HT1080 (cell line): ENCODE results near the gene SARM1. TPM values are rescaled to one million over a fixed set of nuclear protein-coding genes. Genes with fewer than 3 reads are reported as not detected.
"Not testable (repeated sequence)": the region's sequence is repeated elsewhere in the genome, so short reads cannot be mapped to it uniquely, and the experiment has no call there.

ENCODE experiments used
- DNase-seq: peaks from one replicate; pipeline ENCODE4 v3.0.0-alpha.2; 2015; ENCODE audit warnings: low read depth
- total RNA-seq: library from RNA; depleted of rRNA; stranded (reverse); fragments of >200 nt; shearing (Covaris generic); gene quantifications from 2 replicates; pipeline ENCODE4 v1.2.3, GENCODE V29; 2014; rRNA removed

The SARM1 gene
- total RNA-seq, 1 experiment from 2014 or later = 10.9 TPM

DNA sequence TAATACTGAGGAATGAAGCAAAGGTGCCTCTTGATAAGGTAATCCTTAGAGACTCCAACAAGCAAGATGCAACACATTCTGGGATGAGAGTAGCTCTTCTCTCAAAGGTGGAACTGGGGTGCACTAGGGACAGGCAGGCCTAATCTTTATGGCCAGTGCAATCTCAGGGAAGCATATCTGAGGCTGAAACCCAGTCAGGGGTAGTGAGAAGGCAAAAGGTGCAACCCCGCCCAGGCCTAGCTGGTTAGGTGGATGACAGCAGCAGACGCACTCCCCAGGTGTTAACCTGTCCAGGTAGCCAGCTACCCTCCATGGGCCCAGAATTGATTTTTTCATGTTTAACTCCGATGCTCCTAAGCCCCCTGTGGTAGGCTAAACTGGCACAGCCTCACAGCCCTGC lies 44.4 kb downstream of the SARM1 start:
- DNase-seq = no peak

DNA sequence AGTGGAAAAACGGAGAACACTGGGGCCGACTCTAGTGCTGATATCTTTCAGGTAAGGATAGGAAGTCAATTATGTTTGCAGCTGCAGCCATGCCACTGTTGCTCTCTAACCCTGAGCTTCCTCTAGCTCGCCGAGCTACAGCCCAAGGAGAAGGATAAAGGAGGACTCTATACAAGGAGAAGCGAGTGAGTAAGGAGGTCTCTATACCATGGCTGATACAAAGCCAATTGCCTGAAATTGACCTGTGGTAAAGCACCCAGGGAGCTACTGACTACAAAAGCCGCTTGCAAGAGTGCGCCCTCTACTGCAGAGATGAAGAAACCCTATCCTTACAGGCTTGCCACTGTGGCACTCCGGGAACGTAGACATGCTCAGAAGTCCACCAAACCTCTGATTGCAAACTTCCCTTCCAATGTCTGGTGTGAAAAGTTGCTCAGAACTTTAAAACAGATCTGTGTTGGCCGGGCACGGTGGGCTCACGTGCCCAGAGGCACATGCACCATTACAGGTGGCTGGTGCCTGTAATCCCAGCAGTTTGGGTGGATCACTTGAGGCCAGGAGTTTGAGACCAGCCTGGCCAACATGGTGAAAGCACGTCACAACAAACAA lies 45.3 kb downstream of the SARM1 start:
- peak; percentile 47 for DNase-seq

DNA sequence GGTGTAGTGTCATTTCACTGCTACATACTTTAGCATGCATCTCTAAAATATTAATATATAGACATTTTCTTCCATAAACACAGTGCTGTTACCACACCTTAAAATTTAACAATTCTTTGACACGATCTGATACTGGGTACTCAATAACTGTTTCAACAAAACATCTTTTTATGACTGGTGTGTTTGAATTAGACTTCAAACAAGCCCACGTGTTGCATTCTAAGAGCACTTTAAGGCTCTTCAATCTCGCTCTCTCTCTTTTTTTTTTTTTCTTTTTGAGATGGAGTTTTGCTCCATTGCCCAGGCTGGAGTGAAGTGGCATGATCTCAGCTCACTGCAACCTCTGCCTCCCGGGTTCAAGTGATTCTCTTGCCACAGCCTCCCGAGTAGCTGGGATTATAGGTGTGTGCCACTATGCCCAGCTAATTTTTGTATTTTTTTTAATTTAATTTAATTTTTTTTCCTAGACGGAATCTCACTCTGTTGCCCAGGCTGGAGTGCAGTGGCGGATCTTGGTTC lies 50.4 kb downstream of the SARM1 start:
- DNase-seq = no peak

DNA sequence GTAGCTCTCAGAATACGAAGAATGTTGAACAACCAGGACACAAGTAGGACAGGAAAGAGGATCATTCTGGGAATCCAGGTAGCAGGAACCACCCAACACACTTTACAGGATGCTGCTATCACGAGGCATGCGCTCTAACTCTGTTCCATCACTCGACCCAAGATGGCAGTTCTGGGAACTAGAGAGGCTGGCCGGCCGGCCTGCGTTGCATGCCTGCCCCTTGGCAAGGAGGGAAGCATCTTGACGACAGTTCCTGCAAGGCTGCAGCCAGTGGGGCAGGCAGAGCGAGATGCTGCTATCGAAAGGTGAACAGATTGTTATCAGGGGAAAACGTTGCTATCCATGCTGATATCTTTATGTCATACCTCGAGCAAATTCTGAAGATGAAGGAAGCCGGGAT lies 53.7 kb downstream of the SARM1 start:
- DNase-seq = no peak

DNA sequence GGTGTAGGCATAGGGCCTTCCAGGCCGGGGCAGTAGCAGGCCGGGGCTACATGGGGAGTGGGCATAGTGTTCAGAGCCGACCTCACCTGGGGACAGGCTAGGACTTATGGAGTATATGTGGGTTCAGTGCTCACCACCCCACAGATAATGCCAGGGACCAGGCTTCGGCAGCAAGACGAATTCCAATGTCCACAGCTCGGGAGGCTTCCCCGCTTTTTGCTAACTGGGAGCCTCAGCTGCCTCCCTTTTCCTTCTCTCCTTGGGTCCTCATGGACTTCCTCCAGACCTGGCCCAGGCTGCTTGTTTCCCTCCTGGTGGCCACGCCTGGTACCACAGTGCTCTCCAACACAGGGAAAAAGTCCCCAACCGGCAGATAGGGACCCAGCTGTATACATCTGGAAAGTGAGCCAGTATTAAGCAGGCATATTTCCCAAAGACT lies 54.6 kb downstream of the SARM1 start:
- no peak for DNase-seq

DNA sequence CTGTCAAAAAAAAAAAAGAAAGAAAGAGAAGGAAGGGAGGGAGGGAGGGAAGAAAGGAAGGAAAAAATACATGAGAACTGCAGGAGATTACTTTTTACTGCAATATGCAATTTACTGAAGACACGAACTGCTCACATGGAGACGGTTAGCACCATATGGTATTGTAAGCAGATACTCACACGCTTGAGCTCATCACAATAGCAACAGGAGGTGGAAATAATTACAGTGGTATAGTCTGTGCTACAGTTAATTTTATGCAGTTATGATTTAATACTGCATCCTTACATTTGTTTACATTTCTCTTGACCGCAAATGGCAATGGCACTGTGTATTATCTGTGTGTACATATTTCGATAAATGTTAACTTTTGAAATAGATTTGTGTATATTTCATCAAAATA lies 55.9 kb downstream of the SARM1 start:
- DNase-seq = no peak

DNA sequence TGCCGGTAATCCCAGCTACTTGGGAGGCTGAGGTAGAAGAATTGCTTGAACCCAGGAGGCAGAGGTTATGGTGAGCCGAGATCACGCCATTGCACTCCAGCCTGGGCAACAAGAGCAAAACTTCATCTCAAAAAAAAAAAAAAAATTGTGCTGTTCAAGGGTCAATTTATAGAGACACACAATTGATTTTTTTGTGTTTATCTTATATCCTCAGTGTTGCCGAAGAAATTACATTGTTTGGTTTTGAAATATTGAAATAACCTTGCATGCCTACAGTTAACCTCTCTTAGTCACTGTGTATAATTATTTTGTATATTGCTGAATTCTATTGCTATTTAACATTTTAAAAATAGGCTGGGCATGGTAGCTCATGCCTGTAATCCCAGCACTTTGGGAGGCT lies 56.5 kb downstream of the SARM1 start:
- DNase-seq = not testable (repeated sequence)

DNA sequence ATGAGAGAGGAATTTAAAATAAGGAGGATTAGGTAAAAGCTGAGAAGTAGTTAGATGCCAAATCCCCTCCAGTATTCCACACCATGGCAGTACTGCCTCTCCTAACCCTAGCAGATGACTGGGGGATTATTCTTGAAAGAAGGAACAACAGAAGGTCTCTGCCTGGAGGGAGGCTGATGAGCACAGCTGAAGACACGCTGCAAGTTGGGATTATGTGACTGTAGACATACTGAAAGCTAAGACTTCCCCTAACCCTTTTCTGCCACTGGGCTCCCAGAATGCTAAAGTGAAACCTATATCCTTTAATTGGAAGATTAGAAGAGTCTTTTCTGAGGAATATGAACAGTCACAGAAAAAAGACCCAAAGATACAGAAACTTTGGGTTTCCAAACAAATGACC lies 62.2 kb downstream of the SARM1 start:
- no peak for DNase-seq

DNA sequence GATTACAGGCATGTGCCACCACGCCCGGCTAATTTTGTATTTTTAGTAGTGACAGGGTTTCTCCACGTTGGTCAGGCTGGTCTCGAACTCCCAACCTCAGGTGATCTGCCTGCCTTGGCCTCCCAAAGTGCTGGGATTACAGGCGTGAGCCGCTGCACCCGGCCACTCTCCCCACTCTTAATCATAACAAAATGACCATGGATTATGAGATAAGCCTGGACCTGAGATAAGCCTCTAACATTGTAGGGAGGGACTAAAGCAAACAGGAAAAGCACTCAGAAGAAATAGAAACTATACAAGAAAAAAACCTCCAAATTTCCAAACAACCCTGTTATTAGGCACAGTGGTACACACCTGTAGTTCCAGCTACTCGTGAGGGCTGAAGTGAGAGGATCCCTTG lies 62.8 kb downstream of the SARM1 start:
- DNase-seq = not testable (repeated sequence)

DNA sequence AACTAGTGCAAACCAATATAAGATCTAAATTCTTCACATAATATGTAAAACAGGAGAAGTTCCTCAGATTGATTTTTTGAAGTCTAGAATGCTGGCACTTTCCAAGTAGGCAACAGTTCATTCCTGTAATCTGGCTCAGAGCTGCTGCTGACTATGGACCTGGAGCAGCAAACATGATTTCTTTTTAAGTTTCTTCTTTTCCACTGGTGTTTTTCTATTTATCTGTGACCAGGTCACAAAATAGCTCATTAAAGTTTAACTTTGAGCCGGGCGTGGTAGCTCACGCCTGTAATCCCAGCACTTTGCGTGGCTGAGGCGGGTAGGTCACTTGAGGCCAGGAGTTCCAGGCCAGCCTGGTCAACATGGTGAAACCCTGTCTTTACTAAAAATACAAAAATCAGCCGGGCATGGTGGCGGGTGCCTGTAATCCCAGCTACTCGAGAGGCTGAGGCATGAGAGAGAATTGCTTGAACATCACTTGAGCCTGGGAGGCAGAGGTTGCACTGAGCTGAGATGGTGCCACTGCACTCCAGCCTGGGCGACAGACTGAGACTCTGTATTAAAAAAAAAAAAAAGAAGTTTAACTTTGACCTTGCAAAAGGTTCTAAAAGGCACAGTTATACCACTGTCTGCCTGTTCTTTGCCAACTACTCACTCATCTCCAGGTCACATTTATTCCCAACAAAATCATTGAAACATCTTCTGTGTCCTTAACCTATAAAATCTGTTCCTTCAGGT lies 72.6 kb downstream of the SARM1 start:
- DNase-seq = no peak

DNA sequence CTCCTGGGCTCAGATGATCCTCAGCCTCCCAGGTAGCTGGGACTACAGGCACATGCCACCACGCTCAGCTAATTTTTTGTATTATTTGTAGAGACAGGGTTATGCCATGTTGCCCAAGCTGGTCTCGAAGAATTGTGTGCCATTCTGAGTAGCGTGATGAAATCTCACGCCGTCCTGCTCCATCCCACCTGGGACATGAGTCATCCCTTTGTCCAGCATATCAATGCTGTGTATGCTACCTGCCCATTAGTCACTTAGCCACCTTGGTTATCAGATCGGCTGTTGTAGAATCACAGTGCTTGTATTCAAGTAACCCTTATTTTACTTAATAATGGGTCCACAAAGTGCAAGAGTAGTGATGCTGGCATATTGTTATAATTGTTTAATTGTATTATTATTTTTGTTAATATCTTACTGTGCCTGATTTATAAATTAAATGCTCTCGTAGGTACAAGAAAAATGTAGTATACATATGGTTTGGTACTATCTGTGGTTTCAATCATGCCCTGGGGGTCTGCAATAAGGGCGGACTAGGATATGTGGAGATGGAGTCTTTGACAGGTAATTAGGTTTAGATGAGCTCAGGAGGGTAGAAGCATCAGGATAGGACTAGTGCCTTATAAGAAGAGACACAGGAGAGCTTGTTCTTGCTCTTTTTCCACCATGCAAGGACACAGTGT lies 75.4 kb downstream of the SARM1 start:
- DNase-seq = no peak

DNA sequence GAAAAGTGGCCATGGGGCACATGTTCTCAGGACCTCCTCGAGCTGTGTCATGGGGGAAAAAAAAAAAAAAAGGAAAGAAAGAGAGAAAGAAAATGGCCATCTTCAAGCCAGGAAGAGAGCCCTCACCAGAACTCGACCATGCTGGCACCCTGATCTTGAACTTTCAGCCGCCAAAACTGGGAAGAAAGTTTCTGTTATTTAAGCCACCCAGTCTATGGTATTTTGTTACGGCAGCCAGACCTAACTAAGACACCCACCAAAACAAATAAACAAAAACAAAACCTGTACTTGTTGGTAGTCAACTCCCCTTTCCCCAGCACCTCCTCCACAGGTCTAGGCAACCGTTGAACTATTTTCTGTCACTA lies 75.9 kb downstream of the SARM1 start:
- DNase-seq = no peak

DNA sequence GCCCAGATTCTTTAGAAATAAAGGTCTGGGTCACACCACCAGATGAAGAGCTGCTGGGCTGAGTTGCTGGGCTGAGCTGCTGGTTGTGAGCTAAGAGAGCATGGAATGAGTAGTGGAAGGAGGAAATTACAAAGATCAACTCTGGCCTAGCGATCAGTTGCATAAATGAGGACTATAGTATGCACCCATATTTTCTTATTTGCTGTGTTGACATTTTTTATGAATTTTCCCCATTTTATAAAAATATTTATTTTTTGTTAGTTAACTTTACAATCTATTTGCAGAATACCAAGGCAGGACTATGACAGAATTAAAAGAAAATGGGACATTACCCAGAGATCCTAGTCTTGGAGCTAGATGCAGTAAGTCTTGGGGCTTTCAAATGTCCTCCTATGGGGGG lies 78.4 kb downstream of the SARM1 start:
- DNase-seq = no peak

Other genes with a start within 250 kb of the SARM1 start
- gene TMEM97, start 52.5 kb upstream of the SARM1 start, total RNA-seq = 41.3 and 52.9 TPM in 2 replicates
- 48.6 and 63.8 TPM in 2 replicates for gene IFT20, start 36.2 kb upstream of the SARM1 start, total RNA-seq
- 53.1 and 64.8 TPM in 2 replicates for gene TNFAIP1, start 35.9 kb upstream of the SARM1 start, total RNA-seq
- 173 and 192 TPM in 2 replicates for gene POLDIP2, start 14.2 kb upstream of the SARM1 start, total RNA-seq
- gene SEBOX, start 6.5 kb upstream of the SARM1 start, total RNA-seq = not detected in 2 replicates
- not detected in 2 replicates for gene VTN, start 1.4 kb upstream of the SARM1 start, total RNA-seq
- gene SLC46A1, start 34.5 kb downstream of the SARM1 start, total RNA-seq = 2.2 and 2.4 TPM in 2 replicates
- gene SLC13A2, start 102.0 kb downstream of the SARM1 start, total RNA-seq = not detected in 2 replicates
- gene FOXN1, start 134.7 kb downstream of the SARM1 start, total RNA-seq = not detected in 2 replicates
- gene UNC119, start 180.9 kb downstream of the SARM1 start, total RNA-seq = 57.8 and 58.4 TPM in 2 replicates
- gene PIGS, start 199.8 kb downstream of the SARM1 start, total RNA-seq = 34.1 and 43.0 TPM in 2 replicates
- 17.1 and 18.4 TPM in 2 replicates for gene ALDOC, start 205.2 kb downstream of the SARM1 start, total RNA-seq
- 84.5 and 93.0 TPM in 2 replicates for gene SPAG5, start 227.3 kb downstream of the SARM1 start, total RNA-seq
- gene RSKR, start 242.5 kb downstream of the SARM1 start, total RNA-seq = 2.8 and 5.8 TPM in 2 replicates